K562 (cell line): Measurements from ENCODE around the gene HSD3B7. TPM values are rescaled to one million over a fixed set of nuclear protein-coding genes. Genes with fewer than 3 reads are reported as not detected.

Experiments used
- BACH1 ChIP-seq: fragments of 200-800 bp; sonication (Bioruptor generic); IDR thresholded peaks from 2 replicates; pipeline ENCODE4 v1.6.1; 2016; ENCODE audit warnings: missing genetic modification characterization, missing compliant biosample characterization
- E2F1 ChIP-seq: sonication (generic); formaldehyde crosslinking; IDR thresholded peaks from 2 replicates; pipeline ENCODE4 v1.8.1; 2023; ENCODE audit warnings: mild to moderate bottlenecking, missing genetic modification reagents, moderate library complexity
- E2F4 ChIP-seq: sonication (generic); formaldehyde crosslinking; IDR thresholded peaks from 2 replicates; pipeline ENCODE4 v1.8.0; 2022; ENCODE audit warnings: mild to moderate bottlenecking, low read depth, missing genetic modification reagents
- GTF2A2 ChIP-seq: IDR thresholded peaks from 2 replicates; pipeline ENCODE4 v1.6.1; 2016; ENCODE audit warnings: mild to moderate bottlenecking, missing genetic modification characterization, missing compliant biosample characterization
- HMBOX1 ChIP-seq: sonication (generic); IDR thresholded peaks from 2 replicates; pipeline ENCODE4 v1.6.1; 2016
- HSF4 ChIP-seq: fragments of 250-450 bp; sonication (Bioruptor Pico); IDR thresholded peaks from 2 replicates; pipeline ENCODE4 v2.1.2; 2022; ENCODE audit warnings: mild to moderate bottlenecking, moderate library complexity, borderline replicate concordance
- LARP7 ChIP-seq: fragments of 450-650 bp; IDR thresholded peaks from 2 replicates; pipeline ENCODE4 v1.6.1; 2016
- MEIS2 ChIP-seq: fragments of 450-650 bp; IDR thresholded peaks from 2 replicates; pipeline ENCODE4 v1.6.1; 2014; ENCODE audit warnings: mild to moderate bottlenecking; ENCODE audit not compliant: partially characterized antibody
- NELFE ChIP-seq: IDR thresholded peaks from 2 replicates; pipeline ENCODE4 v1.6.1; 2011; ENCODE audit warnings: mild to moderate bottlenecking; ENCODE audit not compliant: insufficient read depth, insufficient read length
- RB1 ChIP-seq: fragments of 450-650 bp; IDR thresholded peaks from 2 replicates; pipeline ENCODE4 v1.6.1; 2017; ENCODE audit warnings: low read depth, mild to moderate bottlenecking
- SMAD2 ChIP-seq: fragments of 150-350 bp; IDR thresholded peaks from 2 replicates; pipeline ENCODE4 v1.6.1; 2014; ENCODE audit warnings: low read depth, mild to moderate bottlenecking, low read length
- SMARCB1 ChIP-seq: IDR thresholded peaks from 2 replicates; pipeline ENCODE4 v1.6.1; 2011; ENCODE audit warnings: improper control_type of control experiment, low read depth; ENCODE audit not compliant: insufficient read length
- UBTF ChIP-seq, 2 experiments: IDR thresholded peaks; 2 replicates each; pipeline ENCODE4 v1.6.1; 2012; ENCODE audit warnings: improper control_type of control experiment in 2 of 2, low read depth in 2 of 2, low read length in 2 of 2, borderline replicate concordance in 1 of 2
- ZNF583 ChIP-seq: fragments of 250-450 bp; sonication (Bioruptor Pico); IDR thresholded peaks from 2 replicates; pipeline ENCODE4 v1.4.0; 2020
- ZNF589 ChIP-seq: fragments of 200-800 bp; sonication (Bioruptor generic); IDR thresholded peaks from 2 replicates; pipeline ENCODE4 v1.6.1; 2016; ENCODE audit warnings: low read depth, missing genetic modification characterization, missing compliant biosample characterization
- polyA plus RNA-seq, 8 experiments: library from polyadenylated mRNA; depleted of rRNA in 4 of 8; stranded (reverse) in 5 of 8; unstranded in 3 of 8; fragments of >200 nt; fragmentation: Nextera tagmentation in 2 of 8; fragmentation: Illumina TruSeq in 1 of 8; extraction: Ambion mirVana in 2 of 8; extraction: Trizol in 1 of 8; gene quantifications; 2 replicates each; pipeline versions ENCODE4 v1.2.1 to v1.2.3, GENCODE V29; 2011 to 2014; ENCODE audit warnings: inconsistent platforms in 1 of 8, missing spikeins in 1 of 8
- total RNA-seq, 7 experiments: library from RNA; depleted of rRNA in 6 of 7; stranded (reverse); fragments of >200 nt in 6 of 7; fragmentation: Illumina TruSeq in 2 of 7; extraction: Trizol in 2 of 7; gene quantifications; 2 replicates each; pipeline versions ENCODE4 v1.2.1 to v1.2.3, GENCODE V29; 2011 to 2021; ENCODE audit warnings: low replicate concordance in 1 of 7
- TF ChIP-seq, protein P1 (sequence below): IDR thresholded peaks from 2 replicates; pipeline ENCODE4 v1.6.1; 2016; ENCODE audit warnings: missing genetic modification characterization, missing compliant biosample characterization
- TF ChIP-seq, protein P2 (sequence below): fragments of 450-650 bp; formaldehyde crosslinking; IDR thresholded peaks from 2 replicates; pipeline ENCODE4 v1.4.0; 2020; ENCODE audit warnings: mild to moderate bottlenecking, moderate library complexity

The HSD3B7 gene
- total and polyA plus RNA-seq, 9 of the 15 experiments (the other 6 are each of a cell fraction or from before 2014, with no cell fraction given), result 5.4 to 49.1 (median 23.0) TPM

DNA sequence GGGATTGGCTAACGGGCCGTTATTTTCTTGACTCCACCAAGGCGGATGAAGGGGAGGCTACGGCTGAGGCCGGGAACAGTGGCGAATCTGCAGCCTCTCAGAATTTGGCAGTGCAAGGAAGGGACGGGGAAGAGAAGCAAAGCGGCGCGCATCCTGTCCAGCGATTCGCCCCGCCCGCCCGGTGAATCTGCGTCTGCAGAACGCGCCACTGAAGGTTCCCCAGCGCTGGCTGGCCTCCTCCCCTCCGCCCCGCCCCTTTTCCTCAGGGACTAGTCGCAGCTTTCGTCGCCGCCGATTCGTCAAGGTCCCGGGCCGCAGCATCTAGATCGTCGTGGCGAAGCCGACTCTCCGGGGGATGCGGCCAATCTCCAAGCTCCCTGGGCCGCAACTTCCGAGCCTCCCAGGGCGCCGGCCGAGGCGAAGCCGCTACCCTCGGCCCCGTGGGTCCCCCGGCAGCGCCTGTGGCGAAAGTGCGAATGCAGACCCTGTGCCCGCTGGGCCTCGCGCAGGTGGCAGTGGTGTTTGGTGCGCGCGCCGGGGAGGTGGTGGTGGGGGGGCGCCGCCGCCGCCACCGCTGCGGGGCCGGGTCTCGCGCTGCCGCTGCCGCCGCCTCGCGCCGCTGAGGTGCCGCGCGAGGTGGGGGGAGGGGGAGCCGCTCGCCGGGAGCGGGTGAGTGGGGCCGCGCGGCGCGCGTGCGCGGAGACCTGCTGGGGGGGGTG is 27.4 kb upstream of the HSD3B7 start, which contains the start of gene SETD1A (continued):
- TF ChIP-seq HMBOX1, result no peak
- TF ChIP-seq BACH1 (tag), result no peak; the same call in 1 of the 2 replicates
- no peak for TF ChIP-seq SMAD2
- peak; percentile 99 for TF ChIP-seq LARP7
- no peak for TF ChIP-seq HSF4 (CRISPR knock-in tag)
- no peak for TF ChIP-seq MEIS2
- TF ChIP-seq SMARCB1, result no peak
- TF ChIP-seq ZNF589, result no peak; the same call in 1 of the 2 replicates
- TF ChIP-seq RB1, result peak; percentile 11; the same call in 1 of the 2 replicates
- TF ChIP-seq, protein P1, sequence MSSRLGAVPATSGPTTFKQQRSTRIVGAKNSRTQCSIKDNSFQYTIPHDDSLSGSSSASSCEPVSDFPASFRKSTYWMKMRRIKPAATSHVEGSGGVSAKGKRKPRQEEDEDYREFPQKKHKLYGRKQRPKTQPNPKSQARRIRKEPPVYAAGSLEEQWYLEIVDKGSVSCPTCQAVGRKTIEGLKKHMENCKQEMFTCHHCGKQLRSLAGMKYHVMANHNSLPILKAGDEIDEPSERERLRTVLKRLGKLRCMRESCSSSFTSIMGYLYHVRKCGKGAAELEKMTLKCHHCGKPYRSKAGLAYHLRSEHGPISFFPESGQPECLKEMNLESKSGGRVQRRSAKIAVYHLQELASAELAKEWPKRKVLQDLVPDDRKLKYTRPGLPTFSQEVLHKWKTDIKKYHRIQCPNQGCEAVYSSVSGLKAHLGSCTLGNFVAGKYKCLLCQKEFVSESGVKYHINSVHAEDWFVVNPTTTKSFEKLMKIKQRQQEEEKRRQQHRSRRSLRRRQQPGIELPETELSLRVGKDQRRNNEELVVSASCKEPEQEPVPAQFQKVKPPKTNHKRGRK (tag), result no peak
- TF ChIP-seq ZNF583 (CRISPR knock-in tag), result peak; percentile 22; the same call in 1 of the 2 replicates
- TF ChIP-seq, protein P2, sequence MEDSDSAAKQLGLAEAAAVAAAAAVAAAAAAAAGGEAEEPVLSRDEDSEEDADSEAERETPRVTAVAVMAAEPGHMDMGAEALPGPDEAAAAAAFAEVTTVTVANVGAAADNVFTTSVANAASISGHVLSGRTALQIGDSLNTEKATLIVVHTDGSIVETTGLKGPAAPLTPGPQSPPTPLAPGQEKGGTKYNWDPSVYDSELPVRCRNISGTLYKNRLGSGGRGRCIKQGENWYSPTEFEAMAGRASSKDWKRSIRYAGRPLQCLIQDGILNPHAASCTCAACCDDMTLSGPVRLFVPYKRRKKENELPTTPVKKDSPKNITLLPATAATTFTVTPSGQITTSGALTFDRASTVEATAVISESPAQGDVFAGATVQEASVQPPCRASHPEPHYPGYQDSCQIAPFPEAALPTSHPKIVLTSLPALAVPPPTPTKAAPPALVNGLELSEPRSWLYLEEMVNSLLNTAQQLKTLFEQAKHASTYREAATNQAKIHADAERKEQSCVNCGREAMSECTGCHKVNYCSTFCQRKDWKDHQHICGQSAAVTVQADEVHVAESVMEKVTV (CRISPR knock-in tag), result no peak
- no peak for TF ChIP-seq GTF2A2 (tag)
- peak; percentile 54; the same call in 1 of the 2 replicates for TF ChIP-seq E2F1
- no peak for TF ChIP-seq E2F4 (CRISPR knock-in tag)
- no peak; a peak in 1 of 4 replicates for TF ChIP-seq UBTF (IDR thresholded peaks at IDR 0.05; ENCODE audit: borderline replicate concordance in 1 of 2, low read depth in 2 of 2, low read length in 2 of 2)
- TF ChIP-seq NELFE, result no peak
